Neural progenitor cell (in vitro differentiated cells): ENCODE measurements around the gene ACP3.

Experiments used
- EZH2 ChIP-seq: fragments of 200-600 bp; sonication (generic); IDR thresholded peaks from 2 replicates; pipeline ENCODE4 v1.6.1; 2017; ENCODE audit warnings: antibody characterized with exemption, mild to moderate bottlenecking, moderate library complexity
- EZH2phosphoT487 ChIP-seq: fragments of 200-600 bp; sonication (generic); IDR thresholded peaks from 2 replicates; pipeline ENCODE4 v1.6.1; 2017; ENCODE audit warnings: antibody characterized with exemption
- TF ChIP-seq, protein P1 (sequence below): fragments of 200-600 bp; sonication (generic); IDR thresholded peaks from 2 replicates; pipeline ENCODE4 v1.5.1; 2017; ENCODE audit warnings: antibody characterized with exemption, mild to moderate bottlenecking

DNA sequence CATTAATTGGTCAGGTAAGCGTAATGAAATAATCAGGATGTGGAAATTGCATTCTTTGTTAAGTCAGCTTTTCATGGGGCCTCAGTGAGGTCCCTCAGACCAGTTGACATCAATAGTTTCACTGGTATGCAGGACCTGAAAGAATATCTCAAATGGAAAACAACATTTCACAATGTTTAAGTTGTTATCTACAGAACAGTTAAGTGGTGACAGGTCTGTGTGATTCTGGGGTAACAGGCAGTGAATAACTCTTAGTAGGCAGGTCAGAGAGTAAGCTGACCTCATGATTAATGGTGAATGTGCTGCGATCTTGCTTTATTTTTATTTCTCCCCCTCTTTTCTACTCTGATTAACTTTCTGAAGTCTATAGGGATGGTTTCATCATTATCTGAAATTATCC, 28.9 kb upstream of the ACP3 start:
- TF ChIP-seq EZH2 (no peak), EZH2phosphoT487 (no peak)
- TF ChIP-seq, protein P1, sequence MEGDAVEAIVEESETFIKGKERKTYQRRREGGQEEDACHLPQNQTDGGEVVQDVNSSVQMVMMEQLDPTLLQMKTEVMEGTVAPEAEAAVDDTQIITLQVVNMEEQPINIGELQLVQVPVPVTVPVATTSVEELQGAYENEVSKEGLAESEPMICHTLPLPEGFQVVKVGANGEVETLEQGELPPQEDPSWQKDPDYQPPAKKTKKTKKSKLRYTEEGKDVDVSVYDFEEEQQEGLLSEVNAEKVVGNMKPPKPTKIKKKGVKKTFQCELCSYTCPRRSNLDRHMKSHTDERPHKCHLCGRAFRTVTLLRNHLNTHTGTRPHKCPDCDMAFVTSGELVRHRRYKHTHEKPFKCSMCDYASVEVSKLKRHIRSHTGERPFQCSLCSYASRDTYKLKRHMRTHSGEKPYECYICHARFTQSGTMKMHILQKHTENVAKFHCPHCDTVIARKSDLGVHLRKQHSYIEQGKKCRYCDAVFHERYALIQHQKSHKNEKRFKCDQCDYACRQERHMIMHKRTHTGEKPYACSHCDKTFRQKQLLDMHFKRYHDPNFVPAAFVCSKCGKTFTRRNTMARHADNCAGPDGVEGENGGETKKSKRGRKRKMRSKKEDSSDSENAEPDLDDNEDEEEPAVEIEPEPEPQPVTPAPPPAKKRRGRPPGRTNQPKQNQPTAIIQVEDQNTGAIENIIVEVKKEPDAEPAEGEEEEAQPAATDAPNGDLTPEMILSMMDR: no peak
